ENCODE data around the gene SYT8.

DNA sequence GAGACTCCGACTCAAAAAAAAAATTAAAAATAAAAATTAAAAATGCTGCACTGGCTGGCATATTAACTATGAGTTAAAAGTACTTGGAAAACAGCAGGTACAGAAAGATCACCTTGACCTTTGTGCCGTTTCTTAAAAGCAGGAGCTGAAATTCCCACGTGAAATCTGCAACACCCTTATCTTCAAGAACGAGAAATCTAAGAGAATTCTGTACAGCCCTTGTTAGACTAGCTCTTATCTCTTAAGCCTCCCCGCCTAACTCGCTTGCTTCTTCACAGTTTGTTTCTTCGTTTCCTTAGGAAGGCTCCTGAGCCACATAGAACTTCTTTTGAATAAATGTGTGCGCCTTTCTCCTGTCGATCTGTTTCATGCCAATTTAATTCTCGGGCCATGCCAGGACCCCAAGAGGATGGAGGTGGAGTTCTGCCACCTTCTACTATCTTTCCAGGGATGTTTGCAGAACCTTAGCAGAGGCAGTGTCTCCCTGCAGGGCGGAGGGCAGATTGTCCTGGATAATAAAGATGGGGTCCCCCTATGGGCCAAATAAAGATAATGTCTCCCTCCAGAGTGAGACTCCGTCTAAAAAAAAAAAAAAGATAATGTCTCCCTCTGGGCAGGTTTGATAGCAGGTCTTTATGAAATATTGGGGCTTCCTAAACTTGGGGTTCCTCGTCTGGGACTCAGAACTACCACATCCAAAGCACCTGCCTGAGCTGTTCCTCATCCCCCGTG lies 27.4 kb upstream of the SYT8 start:
- TF ChIP-seq, protein P1, sequence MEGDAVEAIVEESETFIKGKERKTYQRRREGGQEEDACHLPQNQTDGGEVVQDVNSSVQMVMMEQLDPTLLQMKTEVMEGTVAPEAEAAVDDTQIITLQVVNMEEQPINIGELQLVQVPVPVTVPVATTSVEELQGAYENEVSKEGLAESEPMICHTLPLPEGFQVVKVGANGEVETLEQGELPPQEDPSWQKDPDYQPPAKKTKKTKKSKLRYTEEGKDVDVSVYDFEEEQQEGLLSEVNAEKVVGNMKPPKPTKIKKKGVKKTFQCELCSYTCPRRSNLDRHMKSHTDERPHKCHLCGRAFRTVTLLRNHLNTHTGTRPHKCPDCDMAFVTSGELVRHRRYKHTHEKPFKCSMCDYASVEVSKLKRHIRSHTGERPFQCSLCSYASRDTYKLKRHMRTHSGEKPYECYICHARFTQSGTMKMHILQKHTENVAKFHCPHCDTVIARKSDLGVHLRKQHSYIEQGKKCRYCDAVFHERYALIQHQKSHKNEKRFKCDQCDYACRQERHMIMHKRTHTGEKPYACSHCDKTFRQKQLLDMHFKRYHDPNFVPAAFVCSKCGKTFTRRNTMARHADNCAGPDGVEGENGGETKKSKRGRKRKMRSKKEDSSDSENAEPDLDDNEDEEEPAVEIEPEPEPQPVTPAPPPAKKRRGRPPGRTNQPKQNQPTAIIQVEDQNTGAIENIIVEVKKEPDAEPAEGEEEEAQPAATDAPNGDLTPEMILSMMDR (IDR thresholded peaks at IDR 0.05), result no peak
- TF ChIP-seq POLR2A (IDR thresholded peaks at IDR 0.05), result no peak

Measured in prostate gland (tissue), 2 donors.